Measurements from ENCODE around the gene ZMYM4.
A peak's percentile ranks its signal among the peaks of the same experiment; 100 is the strongest.
"Not testable (repeated sequence)": the region's sequence is repeated elsewhere in the genome, so short reads cannot be mapped to it uniquely, and the experiment has no call there.

ZMYM4 gene

DNA sequence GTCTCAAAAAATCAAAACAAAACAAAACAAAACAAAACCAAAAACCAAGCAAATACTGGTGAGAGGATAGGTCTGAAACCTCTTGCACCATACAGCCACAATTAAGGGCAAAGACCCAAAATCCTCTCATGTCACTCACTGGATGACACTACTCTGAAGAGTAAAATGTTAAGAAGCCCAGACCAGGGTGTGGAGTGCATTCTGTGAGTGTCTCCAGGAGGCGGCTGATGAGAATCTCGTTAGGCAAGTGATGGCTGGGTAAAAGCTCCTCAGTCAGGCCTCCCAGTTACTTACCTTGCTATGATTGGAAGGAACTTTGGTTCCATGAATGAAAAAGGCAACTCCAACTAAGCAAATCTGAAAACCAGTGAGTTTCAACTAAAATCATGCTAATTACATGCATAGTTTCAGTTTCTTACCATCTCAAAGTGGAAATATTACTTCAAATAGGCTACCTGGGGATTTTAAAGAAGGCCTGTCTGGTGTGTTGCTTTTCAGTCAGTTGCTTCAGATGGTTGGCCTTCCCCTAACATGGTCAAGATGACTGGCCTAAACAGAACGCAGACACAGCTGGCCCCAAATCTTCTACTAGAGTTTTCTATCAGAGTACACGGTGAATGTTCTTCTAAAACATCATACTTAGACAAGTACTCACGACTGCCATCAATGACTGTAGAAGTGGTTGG, 193.6 kb downstream of the ZMYM4 start:
- no peak for DNase-seq

DNA sequence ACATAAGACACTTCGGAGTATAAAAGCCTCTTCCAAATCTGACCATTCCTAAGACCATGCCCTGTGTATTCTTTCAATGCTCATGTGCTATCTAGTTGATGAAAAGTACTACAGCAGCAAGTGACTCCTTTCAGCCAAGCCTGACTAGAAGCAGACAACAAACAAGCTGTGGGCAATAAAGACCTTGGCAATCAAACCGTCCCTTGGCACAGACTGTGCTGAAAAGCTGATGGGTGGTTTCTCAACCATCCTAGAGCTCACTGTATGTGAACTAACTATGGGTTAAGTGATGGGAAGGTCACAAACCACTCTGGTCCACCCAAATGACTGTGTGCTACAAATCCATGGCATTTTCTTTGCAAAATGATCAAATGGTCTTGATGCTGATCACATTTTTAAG, 194.7 kb downstream of the ZMYM4 start:
- DNase-seq: no peak

DNA sequence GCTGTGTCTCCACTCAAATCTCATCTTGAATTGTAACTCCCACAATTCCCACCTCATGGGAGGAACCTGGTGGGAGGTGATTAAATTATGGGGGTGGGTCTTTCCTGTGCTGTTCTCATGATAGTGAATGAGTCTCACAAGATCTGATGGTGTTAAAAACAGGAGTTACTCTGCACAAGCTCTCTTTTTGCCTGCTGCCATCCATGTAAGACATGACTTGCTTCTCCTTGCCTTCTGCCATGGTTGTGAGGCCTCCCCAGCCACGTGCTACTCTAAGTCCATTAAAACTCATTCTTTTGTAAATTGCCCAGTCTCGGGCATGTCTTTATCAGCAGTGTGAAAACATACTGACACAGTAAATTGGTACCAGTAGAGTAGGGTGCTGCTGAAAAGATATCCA, 195.2 kb downstream of the ZMYM4 start:
- DNase-seq: not testable (repeated sequence)

DNA sequence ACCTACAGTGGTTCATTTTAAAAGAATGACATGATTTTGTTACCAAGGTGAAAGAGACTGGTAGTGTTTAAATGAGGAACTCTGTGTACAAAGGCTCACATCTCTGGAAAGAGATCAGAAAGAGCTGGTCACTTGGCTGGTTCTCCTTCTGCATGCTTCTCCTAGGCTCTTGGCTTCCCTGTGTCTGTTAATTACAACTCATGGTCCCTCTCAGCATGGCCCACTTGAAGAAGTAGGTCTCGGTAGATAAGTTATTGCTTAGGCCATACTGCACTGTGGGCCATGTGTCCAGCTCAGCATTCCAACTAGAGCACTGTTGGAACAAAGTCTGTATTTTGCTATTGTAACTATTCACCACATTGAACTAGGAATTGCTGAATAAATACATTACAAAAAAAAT, 197.6 kb downstream of the ZMYM4 start:
- no peak for DNase-seq

DNA sequence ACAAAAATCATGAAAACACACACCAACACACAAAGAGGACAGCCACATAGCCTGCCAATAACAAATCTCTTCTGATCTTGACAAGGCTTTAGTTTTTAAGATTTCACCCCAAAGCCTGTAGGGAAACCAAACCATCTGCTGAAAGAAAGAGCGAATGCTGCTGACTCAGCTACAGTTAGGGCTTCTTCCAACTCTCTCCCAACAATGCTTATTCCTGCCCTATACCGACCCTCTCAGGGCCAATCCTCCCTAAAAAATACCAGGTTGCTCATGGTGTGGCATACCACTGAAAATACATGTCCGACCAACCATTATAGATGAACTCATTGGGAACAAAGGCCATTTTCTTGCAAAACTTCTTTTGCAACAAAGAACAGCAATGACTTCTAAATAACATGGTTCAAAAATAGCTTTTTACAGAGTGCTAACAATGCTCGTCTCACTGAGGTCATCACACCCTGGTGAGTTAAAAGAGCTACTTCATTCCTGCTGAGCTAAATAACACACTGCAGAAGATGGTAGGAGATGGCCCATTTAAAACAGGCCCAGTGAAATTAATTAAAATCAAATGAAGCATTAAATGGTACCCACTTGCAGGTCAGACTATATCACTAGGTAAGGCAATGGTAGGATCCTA, 202.6 kb downstream of the ZMYM4 start:
- peak; percentile 13 for DNase-seq

All from inflammatory macrophage treated with lipopolysaccharide for 4 hours (primary cell).